ENCODE results near the gene CDKN2B.
"Not testable (repeated sequence)": the region's sequence is repeated elsewhere in the genome, so short reads cannot be mapped to it uniquely, and the experiment has no call there.

The CDKN2B gene

GRCh38 chr9:21961569-21961968 is 47.5 kb downstream of the CDKN2B start:
- Histone ChIP-seq H2AFZ (no peak overlapping the region), H3K27me3 (ENCODE audit: control insufficient read depth, insufficient read depth, low read length) (no peaks in the 10 kb centered on the region), H3K4me1 (no peaks in the 10 kb centered on the region), H3K9me3 (ENCODE audit: control insufficient read depth, low read length) (no peaks in the 10 kb centered on the region), H3K9ac (no peak overlapping the region), H3K36me3 (ENCODE audit: control insufficient read depth, insufficient read depth, low read length) (no peaks in the 10 kb centered on the region), H3K79me2 (no peaks in the 10 kb centered on the region), H3K4me2 (ENCODE audit: low read length) (no peak overlapping the region), H3K4me3 (ENCODE audit: low read depth, low read length) (no peak overlapping the region), H3K27ac (no peak overlapping the region)
- TF ChIP-seq, protein P1, sequence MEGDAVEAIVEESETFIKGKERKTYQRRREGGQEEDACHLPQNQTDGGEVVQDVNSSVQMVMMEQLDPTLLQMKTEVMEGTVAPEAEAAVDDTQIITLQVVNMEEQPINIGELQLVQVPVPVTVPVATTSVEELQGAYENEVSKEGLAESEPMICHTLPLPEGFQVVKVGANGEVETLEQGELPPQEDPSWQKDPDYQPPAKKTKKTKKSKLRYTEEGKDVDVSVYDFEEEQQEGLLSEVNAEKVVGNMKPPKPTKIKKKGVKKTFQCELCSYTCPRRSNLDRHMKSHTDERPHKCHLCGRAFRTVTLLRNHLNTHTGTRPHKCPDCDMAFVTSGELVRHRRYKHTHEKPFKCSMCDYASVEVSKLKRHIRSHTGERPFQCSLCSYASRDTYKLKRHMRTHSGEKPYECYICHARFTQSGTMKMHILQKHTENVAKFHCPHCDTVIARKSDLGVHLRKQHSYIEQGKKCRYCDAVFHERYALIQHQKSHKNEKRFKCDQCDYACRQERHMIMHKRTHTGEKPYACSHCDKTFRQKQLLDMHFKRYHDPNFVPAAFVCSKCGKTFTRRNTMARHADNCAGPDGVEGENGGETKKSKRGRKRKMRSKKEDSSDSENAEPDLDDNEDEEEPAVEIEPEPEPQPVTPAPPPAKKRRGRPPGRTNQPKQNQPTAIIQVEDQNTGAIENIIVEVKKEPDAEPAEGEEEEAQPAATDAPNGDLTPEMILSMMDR (IDR thresholded peaks at IDR 0.05): no peak

- not testable (repeated sequence) for H3K27ac ChIP-seq; H3K4me2 ChIP-seq (ENCODE audit: low read length); H3K79me2 ChIP-seq; H2AFZ ChIP-seq; H3K4me1 ChIP-seq; H3K4me3 ChIP-seq (ENCODE audit: low read depth, low read length); H3K9ac ChIP-seq; H3K36me3 ChIP-seq (ENCODE audit: control insufficient read depth, insufficient read depth, low read length); H3K9me3 ChIP-seq (ENCODE audit: control insufficient read depth, low read length); H3K27me3 ChIP-seq (ENCODE audit: control insufficient read depth, insufficient read depth, low read length)
Measured at GRCh38 chr9:21959268-21959667, 49.8 kb downstream of the CDKN2B start.

DNA sequence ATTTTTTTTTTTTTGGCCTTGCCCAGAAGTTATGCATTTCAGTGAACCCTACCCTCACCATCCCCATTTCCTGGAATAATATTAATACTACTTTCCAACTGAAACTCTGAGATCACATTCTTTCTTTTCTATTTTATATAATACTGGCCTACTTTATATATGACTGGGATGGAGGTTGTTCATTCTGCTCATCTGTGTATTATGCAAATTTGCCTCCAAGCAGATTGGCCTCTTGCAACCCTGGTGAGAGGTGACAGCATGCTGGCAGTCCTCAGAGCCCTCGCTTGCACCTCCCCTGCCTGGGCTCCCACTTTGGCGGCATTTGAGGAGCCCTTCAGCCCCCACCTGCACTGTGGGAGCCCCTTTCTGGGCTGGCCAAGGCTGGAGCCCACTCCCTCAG is 50.3 kb downstream of the CDKN2B start:
- Histone ChIP-seq H3K9me3 (ENCODE audit: control insufficient read depth, low read length) (no peaks in the 10 kb centered on the region), H3K27me3 (ENCODE audit: control insufficient read depth, insufficient read depth, low read length) (no peaks in the 10 kb centered on the region), H2AFZ (no peak overlapping the region), H3K27ac (no peak overlapping the region), H3K9ac (no peak overlapping the region), H3K4me2 (ENCODE audit: low read length) (no peak overlapping the region), H3K36me3 (ENCODE audit: control insufficient read depth, insufficient read depth, low read length) (no peaks in the 10 kb centered on the region), H3K4me3 (ENCODE audit: low read depth, low read length) (no peak overlapping the region), H3K4me1 (no peaks in the 10 kb centered on the region), H3K79me2 (no peaks in the 10 kb centered on the region)
- TF ChIP-seq, protein P1 (IDR thresholded peaks at IDR 0.05): no peak

Data from parathyroid adenoma (tissue), 2 donors.